GM21723 (cell line): Measurements from ENCODE around the gene CACNA1E.

Experiments
- ATAC-seq: cut with Tn5 transposase; IDR thresholded peaks from one replicate; pipeline ENCODE4 v1.9.1; 2021; ENCODE audit warnings: mild to moderate bottlenecking, moderate library complexity; ENCODE audit not compliant: unreplicated experiment

The CACNA1E gene

GRCh38 chr1:181483285-181484195 is at the start of gene CACNA1E:
Gene CACNA1E (plus strand): TSS chr1:181483517. CDS start chr1:181483745, 228 bp downstream.
- no peak for ATAC-seq

GRCh38 chr1:181433931-181434330 is 49.4 kb upstream of the CACNA1E start:
- no peak for ATAC-seq

GRCh38 chr1:181438013-181438412 is 45.3 kb upstream of the CACNA1E start:
- no peak for ATAC-seq

- no peak for ATAC-seq
These were observed 42.8 kb upstream of the CACNA1E start for GRCh38 chr1:181440510-181440909.

- no peak for ATAC-seq
These were observed 41.2 kb upstream of the CACNA1E start for GRCh38 chr1:181442181-181442525.

- no peak for ATAC-seq
These were observed 40.0 kb upstream of the CACNA1E start for GRCh38 chr1:181443231-181443853.

- ATAC-seq: no peak
These were observed 37.9 kb upstream of the CACNA1E start for GRCh38 chr1:181445436-181445835.

- no peak for ATAC-seq
These were observed 34.9 kb upstream of the CACNA1E start for GRCh38 chr1:181448461-181448860.

- ATAC-seq: no peak
These were observed 31.6 kb upstream of the CACNA1E start for GRCh38 chr1:181451661-181452230.

- no peak for ATAC-seq
These were observed 30.6 kb upstream of the CACNA1E start for GRCh38 chr1:181452746-181453145.

GRCh38 chr1:181453541-181454201 is 29.6 kb upstream of the CACNA1E start:
- no peak for ATAC-seq

GRCh38 chr1:181456551-181456950 is 26.8 kb upstream of the CACNA1E start:
- no peak for ATAC-seq

GRCh38 chr1:181458419-181458818 is 24.9 kb upstream of the CACNA1E start:
- no peak for ATAC-seq

GRCh38 chr1:181459067-181459466 is 24.2 kb upstream of the CACNA1E start:
- ATAC-seq: no peak

- no peak for ATAC-seq
These were observed 13.5 kb upstream of the CACNA1E start for GRCh38 chr1:181469829-181470228.

- no peak for ATAC-seq
These were observed 7.7 kb upstream of the CACNA1E start for GRCh38 chr1:181475580-181475979.

GRCh38 chr1:181476581-181476980 is 6.7 kb upstream of the CACNA1E start:
- no peak for ATAC-seq

- no peak for ATAC-seq
These were observed 5.0 kb upstream of the CACNA1E start for GRCh38 chr1:181478306-181478705.

GRCh38 chr1:181479137-181479745 is 4.1 kb upstream of the CACNA1E start:
- ATAC-seq: peak; percentile 59

GRCh38 chr1:181482001-181482430 is 1.3 kb upstream of the CACNA1E start:
- no peak for ATAC-seq
